ENCODE results near the gene M1AP.

The M1AP gene

DNA sequence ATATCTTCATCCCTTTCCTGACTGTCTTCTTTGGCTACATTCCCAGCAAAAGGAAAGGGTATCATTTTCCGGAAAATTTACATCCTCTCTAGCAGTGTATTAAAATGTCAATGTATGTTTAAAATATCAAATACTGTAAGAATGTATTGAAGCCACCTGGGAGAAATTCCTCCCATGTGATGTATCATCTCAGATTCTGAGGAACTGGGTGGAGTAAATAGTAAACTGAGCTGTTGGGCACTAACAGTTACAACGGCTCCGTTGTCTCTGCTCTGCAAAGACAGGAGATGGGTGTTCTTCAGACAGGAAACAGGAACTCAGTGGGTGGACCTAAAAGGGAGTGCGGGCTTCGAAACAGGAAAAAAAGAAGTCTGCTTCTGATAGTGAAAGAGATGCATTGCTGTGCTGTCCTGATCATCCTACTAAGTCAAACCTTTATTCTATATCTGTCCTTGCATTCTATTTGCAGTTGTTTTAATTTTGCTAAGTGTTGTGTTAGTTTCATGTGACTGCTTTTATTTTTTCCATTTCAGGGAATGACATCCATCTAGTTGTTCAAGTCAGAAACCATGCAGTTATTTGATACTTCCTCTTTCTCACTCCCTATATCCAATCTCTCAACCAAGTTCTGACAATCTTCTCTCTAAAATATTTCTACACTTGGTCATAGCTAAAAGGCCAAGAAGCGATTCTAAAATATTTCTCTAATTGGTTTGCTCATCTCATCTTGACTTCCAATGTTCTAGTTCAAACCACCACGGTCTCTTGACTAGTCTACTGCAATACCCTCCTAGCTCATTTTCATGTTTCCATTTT lies 74.2 kb downstream of the M1AP start:
- WGBS, 2 donors (ENCODE audit: extremely low coverage in 2 of 2, insufficient read length in 2 of 2, insufficient replicate concordance in 1 of 2): no CpG with 5 or more reads among the region's 7 CpGs
- Histone ChIP-seq H2BK15ac (ENCODE audit: low read length) (no peak overlapping the region), H3K4ac (ENCODE audit: low read length) (no peak overlapping the region), H3K27ac (replicated peaks; ENCODE audit: low read length) (no peak overlapping the region), H3K4me2 (ENCODE audit: insufficient read depth, low read length, poor library complexity, severe bottlenecking) (no peak overlapping the region), H3K9me3 (replicated peaks in 1 of 2; ENCODE audit: control insufficient read depth in 2 of 2, insufficient read depth in 1 of 2, low read depth in 1 of 2, low read length in 2 of 2) (no peaks in the 10 kb centered on the region), H3K23ac (ENCODE audit: low read depth, low read length, poor library complexity) (no peak overlapping the region), H2AK5ac (ENCODE audit: low read depth, low read length) (no peak overlapping the region), H4K8ac (ENCODE audit: low read depth, low read length) (no peak overlapping the region), H2BK120ac (ENCODE audit: low read depth, low read length) (no peak overlapping the region), H3K4me1 (ENCODE audit: control insufficient read depth in 2 of 2, insufficient read depth in 1 of 2, low read depth in 1 of 2, low read length in 2 of 2) (no peaks in the 10 kb centered on the region), H3K9ac (ENCODE audit: low read depth, low read length, poor library complexity) (no peak overlapping the region), H2AFZ (ENCODE audit: low read length) (peak overlapping the region; percentile 74), H3K79me1 (ENCODE audit: low read depth, low read length) (no peaks in the 10 kb centered on the region), H2BK12ac (ENCODE audit: low read length) (no peak overlapping the region), H2BK5ac (ENCODE audit: low read length) (no peak overlapping the region), H3K18ac (ENCODE audit: low read length) (no peak overlapping the region), H3K4me3 (ENCODE audit: low read length in 2 of 2) (no peak overlapping the region), H3K36me3 (replicated peaks in 1 of 2; ENCODE audit: control insufficient read depth in 2 of 2, insufficient read depth in 2 of 2, low read length in 2 of 2) (no peaks in the 10 kb centered on the region), H3K27me3 (ENCODE audit: control insufficient read depth in 3 of 3, insufficient read depth in 3 of 3, low read depth in 1 of 3, low read length in 3 of 3) (peaks cover 0 to 49% (median 0%) of the 10 kb centered on the region in 3 experiments), H4K91ac (ENCODE audit: low read depth, low read length, poor library complexity) (no peak overlapping the region), H3K14ac (ENCODE audit: low read length) (no peak overlapping the region)
- no peak for DNase-seq (ENCODE audit: low spot score)

- H3K18ac ChIP-seq (ENCODE audit: low read length): no peak overlapping the region
- no peak overlapping the region for H2BK15ac ChIP-seq (ENCODE audit: low read length)
- no peak overlapping the region for H2BK12ac ChIP-seq (ENCODE audit: low read length)
- no peaks in the 10 kb centered on the region for H3K9me3 ChIP-seq (replicated peaks in 1 of 2; ENCODE audit: control insufficient read depth in 2 of 2, insufficient read depth in 1 of 2, low read depth in 1 of 2, low read length in 2 of 2)
- H2AK5ac ChIP-seq (ENCODE audit: low read depth, low read length): no peak overlapping the region
- peaks cover 0 to 58% (median 0%) of the 10 kb centered on the region in 3 experiments for H3K27me3 ChIP-seq (ENCODE audit: control insufficient read depth in 3 of 3, insufficient read depth in 3 of 3, low read depth in 1 of 3, low read length in 3 of 3)
- H2BK120ac ChIP-seq (ENCODE audit: low read depth, low read length): no peak overlapping the region
- H3K4me1 ChIP-seq (ENCODE audit: control insufficient read depth in 2 of 2, insufficient read depth in 1 of 2, low read depth in 1 of 2, low read length in 2 of 2): no peaks in the 10 kb centered on the region
- no peak overlapping the region for H2AFZ ChIP-seq (ENCODE audit: low read length)
- no peak overlapping the region for H4K91ac ChIP-seq (ENCODE audit: low read depth, low read length, poor library complexity)
- H3K23ac ChIP-seq (ENCODE audit: low read depth, low read length, poor library complexity): no peak overlapping the region
- no peak overlapping the region for H3K27ac ChIP-seq (replicated peaks; ENCODE audit: low read length)
- H4K8ac ChIP-seq (ENCODE audit: low read depth, low read length): no peak overlapping the region
- no peak overlapping the region for H2BK5ac ChIP-seq (ENCODE audit: low read length)
- H3K4me3 ChIP-seq (ENCODE audit: low read length in 2 of 2): no peak overlapping the region
- H3K79me1 ChIP-seq (ENCODE audit: low read depth, low read length): no peaks in the 10 kb centered on the region
- no peak overlapping the region for H3K14ac ChIP-seq (ENCODE audit: low read length)
- DNase-seq (ENCODE audit: low spot score): no peak
- no peak overlapping the region for H3K9ac ChIP-seq (ENCODE audit: low read depth, low read length, poor library complexity)
- H3K4ac ChIP-seq (ENCODE audit: low read length): no peak overlapping the region
- no peak overlapping the region for H3K4me2 ChIP-seq (ENCODE audit: insufficient read depth, low read length, poor library complexity, severe bottlenecking)
- no peaks in the 10 kb centered on the region for H3K36me3 ChIP-seq (replicated peaks in 1 of 2; ENCODE audit: control insufficient read depth in 2 of 2, insufficient read depth in 2 of 2, low read length in 2 of 2)
- WGBS, 2 donors (ENCODE audit: extremely low coverage in 2 of 2, insufficient read length in 2 of 2, insufficient replicate concordance in 1 of 2): no CpG with 5 or more reads among the region's 3 CpGs
Measured at GRCh38 chr2:74572178-74572925, 75.8 kb downstream of the M1AP start.

DNA sequence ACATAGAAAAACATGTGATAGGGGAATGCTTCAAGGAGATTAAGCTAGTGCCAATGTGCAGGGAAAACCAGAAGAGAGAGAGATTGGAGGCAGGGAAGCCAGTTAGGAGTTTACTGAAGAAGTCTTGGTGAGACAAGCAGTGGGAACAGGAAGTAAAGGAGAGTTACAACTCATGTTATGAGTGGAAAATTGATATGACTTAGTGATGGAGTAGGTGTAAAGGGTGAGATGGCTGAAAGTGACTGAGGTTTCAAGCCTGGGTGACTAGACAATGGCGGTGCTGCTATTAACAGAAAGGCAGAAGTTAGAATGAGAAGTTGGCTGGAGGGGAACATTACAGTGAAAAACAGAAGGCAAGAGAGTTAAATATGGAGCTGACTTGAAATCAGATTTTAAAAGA lies 77.1 kb downstream of the M1AP start:
- Histone ChIP-seq H3K4me3 (ENCODE audit: low read length in 2 of 2) (no peak overlapping the region), H3K9me3 (replicated peaks in 1 of 2; ENCODE audit: control insufficient read depth in 2 of 2, insufficient read depth in 1 of 2, low read depth in 1 of 2, low read length in 2 of 2) (no peaks in the 10 kb centered on the region), H2AK5ac (ENCODE audit: low read depth, low read length) (no peak overlapping the region), H4K91ac (ENCODE audit: low read depth, low read length, poor library complexity) (no peak overlapping the region), H2BK12ac (ENCODE audit: low read length) (no peak overlapping the region), H3K18ac (ENCODE audit: low read length) (no peak overlapping the region), H2BK5ac (ENCODE audit: low read length) (no peak overlapping the region), H3K27ac (replicated peaks; ENCODE audit: low read length) (no peak overlapping the region), H2BK15ac (ENCODE audit: low read length) (no peak overlapping the region), H3K4me1 (ENCODE audit: control insufficient read depth in 2 of 2, insufficient read depth in 1 of 2, low read depth in 1 of 2, low read length in 2 of 2) (no peaks in the 10 kb centered on the region), H3K9ac (ENCODE audit: low read depth, low read length, poor library complexity) (no peak overlapping the region), H3K27me3 (ENCODE audit: control insufficient read depth in 3 of 3, insufficient read depth in 3 of 3, low read depth in 1 of 3, low read length in 3 of 3) (peaks cover 0 to 59% (median 0%) of the 10 kb centered on the region in 3 experiments), H3K4ac (ENCODE audit: low read length) (no peak overlapping the region), H2BK120ac (ENCODE audit: low read depth, low read length) (no peak overlapping the region), H3K23ac (ENCODE audit: low read depth, low read length, poor library complexity) (no peak overlapping the region), H3K4me2 (ENCODE audit: insufficient read depth, low read length, poor library complexity, severe bottlenecking) (no peak overlapping the region), H3K79me1 (ENCODE audit: low read depth, low read length) (no peaks in the 10 kb centered on the region), H2AFZ (ENCODE audit: low read length) (no peak overlapping the region), H3K14ac (ENCODE audit: low read length) (no peak overlapping the region), H3K36me3 (replicated peaks in 1 of 2; ENCODE audit: control insufficient read depth in 2 of 2, insufficient read depth in 2 of 2, low read length in 2 of 2) (no peaks in the 10 kb centered on the region), H4K8ac (ENCODE audit: low read depth, low read length) (no peak overlapping the region)
- DNase-seq (ENCODE audit: low spot score): no peak
- no CpG with 5 or more reads among the region's 1 CpG for WGBS, 2 donors (ENCODE audit: extremely low coverage in 2 of 2, insufficient read length in 2 of 2, insufficient replicate concordance in 1 of 2)

- Histone ChIP-seq H4K8ac (ENCODE audit: low read depth, low read length) (no peak overlapping the region), H3K18ac (ENCODE audit: low read length) (no peak overlapping the region), H3K4ac (ENCODE audit: low read length) (no peak overlapping the region), H3K23ac (ENCODE audit: low read depth, low read length, poor library complexity) (no peak overlapping the region), H2AK5ac (ENCODE audit: low read depth, low read length) (no peak overlapping the region), H3K9me3 (replicated peaks in 1 of 2; ENCODE audit: control insufficient read depth in 2 of 2, insufficient read depth in 1 of 2, low read depth in 1 of 2, low read length in 2 of 2) (no peaks in the 10 kb centered on the region), H3K79me1 (ENCODE audit: low read depth, low read length) (no peaks in the 10 kb centered on the region), H2BK12ac (ENCODE audit: low read length) (no peak overlapping the region), H3K4me3 (ENCODE audit: low read length in 2 of 2) (no peak overlapping the region), H3K4me1 (ENCODE audit: control insufficient read depth in 2 of 2, insufficient read depth in 1 of 2, low read depth in 1 of 2, low read length in 2 of 2) (no peaks in the 10 kb centered on the region), H3K4me2 (ENCODE audit: insufficient read depth, low read length, poor library complexity, severe bottlenecking) (no peak overlapping the region), H3K9ac (ENCODE audit: low read depth, low read length, poor library complexity) (no peak overlapping the region), H3K27me3 (ENCODE audit: control insufficient read depth in 3 of 3, insufficient read depth in 3 of 3, low read depth in 1 of 3, low read length in 3 of 3) (peaks cover 0 to 51% (median 0%) of the 10 kb centered on the region in 3 experiments), H3K27ac (replicated peaks; ENCODE audit: low read length) (no peak overlapping the region), H2BK120ac (ENCODE audit: low read depth, low read length) (no peak overlapping the region), H4K91ac (ENCODE audit: low read depth, low read length, poor library complexity) (no peak overlapping the region), H3K14ac (ENCODE audit: low read length) (no peak overlapping the region), H2BK5ac (ENCODE audit: low read length) (no peak overlapping the region), H3K36me3 (replicated peaks in 1 of 2; ENCODE audit: control insufficient read depth in 2 of 2, insufficient read depth in 2 of 2, low read length in 2 of 2) (no peaks in the 10 kb centered on the region), H2AFZ (ENCODE audit: low read length) (no peak overlapping the region), H2BK15ac (ENCODE audit: low read length) (no peak overlapping the region)
- no peak for DNase-seq (ENCODE audit: low spot score)
- no CpG with 5 or more reads among the region's 1 CpG for WGBS, 2 donors (ENCODE audit: extremely low coverage in 2 of 2, insufficient read length in 2 of 2, insufficient replicate concordance in 1 of 2)
Measured at GRCh38 chr2:74569686-74570085, 78.4 kb downstream of the M1AP start.

All from neuronal stem cell (in vitro differentiated cells).